Panc1 (cell line): ENCODE measurements around the gene HPS5.

ENCODE experiments used
- CTCF ChIP-seq: fragments of 450-650 bp; IDR thresholded peaks from 2 replicates; pipeline ENCODE4 v1.5.1; 2017; ENCODE audit warnings: mild to moderate bottlenecking
- POLR2AphosphoS5 ChIP-seq: IDR thresholded peaks from 2 replicates; pipeline ENCODE4 v1.6.1; 2012; ENCODE audit warnings: mild to moderate bottlenecking, low read depth, low read length, moderate library complexity
- SIN3A ChIP-seq: IDR thresholded peaks from 2 replicates; pipeline ENCODE4 v1.6.1; 2012; ENCODE audit warnings: low read depth, mild to moderate bottlenecking, low read length, moderate library complexity, borderline replicate concordance; ENCODE audit not compliant: insufficient read depth
- TCF7L2 ChIP-seq: IDR thresholded peaks from 2 replicates; pipeline ENCODE4 v1.6.1; 2011; ENCODE audit warnings: mild to moderate bottlenecking, low read depth, low read length, inconsistent platforms
- TF ChIP-seq, protein P1 (sequence below), 2 experiments: IDR thresholded peaks; 2 replicates each; pipeline ENCODE4 v1.6.1; 2011 to 2012; ENCODE audit warnings: low read depth in 2 of 2, control low read depth in 1 of 2, low read length in 1 of 2, mild to moderate bottlenecking in 1 of 2, moderate library complexity in 1 of 2; ENCODE audit not compliant: insufficient read depth in 1 of 2

- TF ChIP-seq CTCF (no peak), POLR2AphosphoS5 (no peak), SIN3A (no peak), TCF7L2 (no peak)
- TF ChIP-seq, protein P1, sequence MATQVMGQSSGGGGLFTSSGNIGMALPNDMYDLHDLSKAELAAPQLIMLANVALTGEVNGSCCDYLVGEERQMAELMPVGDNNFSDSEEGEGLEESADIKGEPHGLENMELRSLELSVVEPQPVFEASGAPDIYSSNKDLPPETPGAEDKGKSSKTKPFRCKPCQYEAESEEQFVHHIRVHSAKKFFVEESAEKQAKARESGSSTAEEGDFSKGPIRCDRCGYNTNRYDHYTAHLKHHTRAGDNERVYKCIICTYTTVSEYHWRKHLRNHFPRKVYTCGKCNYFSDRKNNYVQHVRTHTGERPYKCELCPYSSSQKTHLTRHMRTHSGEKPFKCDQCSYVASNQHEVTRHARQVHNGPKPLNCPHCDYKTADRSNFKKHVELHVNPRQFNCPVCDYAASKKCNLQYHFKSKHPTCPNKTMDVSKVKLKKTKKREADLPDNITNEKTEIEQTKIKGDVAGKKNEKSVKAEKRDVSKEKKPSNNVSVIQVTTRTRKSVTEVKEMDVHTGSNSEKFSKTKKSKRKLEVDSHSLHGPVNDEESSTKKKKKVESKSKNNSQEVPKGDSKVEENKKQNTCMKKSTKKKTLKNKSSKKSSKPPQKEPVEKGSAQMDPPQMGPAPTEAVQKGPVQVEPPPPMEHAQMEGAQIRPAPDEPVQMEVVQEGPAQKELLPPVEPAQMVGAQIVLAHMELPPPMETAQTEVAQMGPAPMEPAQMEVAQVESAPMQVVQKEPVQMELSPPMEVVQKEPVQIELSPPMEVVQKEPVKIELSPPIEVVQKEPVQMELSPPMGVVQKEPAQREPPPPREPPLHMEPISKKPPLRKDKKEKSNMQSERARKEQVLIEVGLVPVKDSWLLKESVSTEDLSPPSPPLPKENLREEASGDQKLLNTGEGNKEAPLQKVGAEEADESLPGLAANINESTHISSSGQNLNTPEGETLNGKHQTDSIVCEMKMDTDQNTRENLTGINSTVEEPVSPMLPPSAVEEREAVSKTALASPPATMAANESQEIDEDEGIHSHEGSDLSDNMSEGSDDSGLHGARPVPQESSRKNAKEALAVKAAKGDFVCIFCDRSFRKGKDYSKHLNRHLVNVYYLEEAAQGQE (IDR thresholded peaks at IDR 0.05; ENCODE audit: insufficient read depth in 1 of 2, low read depth in 2 of 2, low read length in 1 of 2), result no peak
Observed at GRCh38 chr11:18308242-18308641, 13.7 kb downstream of the HPS5 start.
